Measurements from ENCODE around the gene RGS6. TPM values are rescaled to one million over a fixed set of nuclear protein-coding genes. Genes with fewer than 3 reads are reported as not detected.

Gene RGS6
- polyA plus RNA-seq, 4 donors = 1.1 to 11.3 (median 1.3) TPM

DNA sequence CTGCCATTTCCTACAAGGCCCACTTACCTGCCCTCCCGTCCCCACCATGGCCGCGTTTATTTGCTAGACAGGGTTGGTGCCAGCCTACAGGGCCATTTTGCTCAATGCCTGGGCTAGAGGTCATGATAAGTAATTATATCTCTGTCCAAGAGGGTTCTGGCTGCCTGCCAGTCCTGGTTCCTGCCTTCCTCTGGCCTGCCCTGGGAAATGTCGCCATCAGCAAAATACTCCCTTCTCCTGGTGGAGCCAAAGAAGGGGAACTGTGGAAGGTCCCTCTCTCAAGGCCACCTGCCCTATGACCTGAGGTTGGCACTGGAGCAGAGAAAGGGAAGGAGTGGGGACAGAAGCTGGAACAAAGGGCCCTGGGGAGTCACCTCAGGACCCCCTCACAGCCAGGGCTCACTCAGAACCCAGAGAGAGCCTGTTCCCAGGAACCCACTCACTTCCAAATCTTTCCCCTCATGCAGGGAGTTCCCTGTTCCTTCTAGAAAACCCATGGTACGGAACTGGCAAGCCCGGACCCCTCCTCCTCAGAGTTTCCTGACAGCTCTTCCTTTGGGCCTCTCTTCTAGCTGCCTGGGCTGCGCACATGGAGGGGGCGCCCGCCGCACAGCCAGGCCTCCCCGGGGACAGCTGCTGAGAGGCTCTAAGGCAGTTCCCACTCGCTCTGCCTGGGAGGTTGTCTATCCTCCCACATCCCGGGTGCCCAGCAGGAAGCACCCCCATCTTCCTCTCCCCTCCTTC, 681.2 kb downstream of the RGS6 start:
- no peak for DNase-seq (ENCODE audit: low read depth in 4 of 4, low spot score in 3 of 4)

DNA sequence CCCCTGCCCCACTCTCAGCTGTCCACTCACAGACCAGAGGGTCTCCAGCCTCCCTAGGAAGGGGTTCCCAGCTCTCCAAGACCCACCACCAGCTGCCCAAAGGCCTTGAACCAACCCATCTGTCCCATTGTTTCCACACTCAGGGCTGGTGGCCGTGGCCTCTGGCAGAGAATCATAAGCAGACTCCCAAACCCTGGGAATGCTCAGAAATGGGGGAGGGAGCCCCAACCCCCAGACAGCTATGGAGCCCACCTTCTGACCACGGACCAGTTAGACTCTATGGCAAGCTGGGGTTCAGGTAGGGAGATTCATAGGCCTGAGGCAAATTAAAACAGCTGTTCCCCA, 681.7 kb downstream of the RGS6 start:
- DNase-seq (ENCODE audit: low read depth in 4 of 4, low spot score in 3 of 4) = no peak

DNA sequence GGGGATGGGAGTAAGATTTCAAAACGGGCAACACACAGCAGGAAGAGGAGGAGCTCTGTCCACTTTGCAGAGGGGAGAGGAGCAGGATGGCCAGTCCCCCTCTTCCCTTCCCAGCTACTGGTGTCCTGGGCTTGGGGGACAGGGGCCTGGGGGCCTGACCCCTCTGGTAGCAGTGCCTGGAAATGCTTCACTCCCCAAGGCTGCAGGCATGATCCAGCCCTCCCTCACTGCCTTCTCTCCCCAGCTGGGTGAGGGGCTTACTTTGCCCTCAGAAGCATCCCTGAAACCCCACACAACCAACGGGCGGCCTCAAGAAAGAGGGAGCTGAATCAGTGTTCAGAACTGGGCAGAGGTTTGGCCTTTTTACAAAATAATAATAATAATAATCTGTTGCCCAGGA, 682.1 kb downstream of the RGS6 start:
- DNase-seq (ENCODE audit: low read depth in 4 of 4, low spot score in 3 of 4) = no peak

DNA sequence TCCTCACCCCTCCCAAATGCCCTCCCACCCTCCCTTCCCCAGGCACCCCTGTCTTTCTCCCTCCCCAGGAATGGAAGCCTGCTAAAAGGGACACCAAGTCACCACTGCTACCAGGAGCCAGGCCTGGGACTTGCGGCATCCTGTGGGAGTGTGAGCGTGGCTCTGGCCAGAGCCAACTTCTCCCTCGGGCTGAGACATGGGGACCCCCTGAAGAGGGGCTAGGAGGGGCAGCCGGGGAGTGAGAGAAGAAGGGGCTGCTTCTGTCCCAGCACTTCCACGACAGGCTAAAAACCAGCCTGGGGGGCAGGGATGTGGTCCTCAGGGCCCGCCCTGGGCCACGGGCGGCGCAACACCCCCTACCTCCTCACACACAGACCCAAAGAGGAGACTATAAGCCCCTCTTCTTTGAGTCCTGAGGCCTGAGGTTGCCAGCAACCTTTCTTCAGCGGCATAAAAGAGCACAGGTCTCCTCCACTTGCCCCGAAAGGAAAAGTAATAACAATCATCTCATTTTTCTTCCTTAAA, 682.7 kb downstream of the RGS6 start:
- no peak for DNase-seq (ENCODE audit: low read depth in 4 of 4, low spot score in 3 of 4)

DNA sequence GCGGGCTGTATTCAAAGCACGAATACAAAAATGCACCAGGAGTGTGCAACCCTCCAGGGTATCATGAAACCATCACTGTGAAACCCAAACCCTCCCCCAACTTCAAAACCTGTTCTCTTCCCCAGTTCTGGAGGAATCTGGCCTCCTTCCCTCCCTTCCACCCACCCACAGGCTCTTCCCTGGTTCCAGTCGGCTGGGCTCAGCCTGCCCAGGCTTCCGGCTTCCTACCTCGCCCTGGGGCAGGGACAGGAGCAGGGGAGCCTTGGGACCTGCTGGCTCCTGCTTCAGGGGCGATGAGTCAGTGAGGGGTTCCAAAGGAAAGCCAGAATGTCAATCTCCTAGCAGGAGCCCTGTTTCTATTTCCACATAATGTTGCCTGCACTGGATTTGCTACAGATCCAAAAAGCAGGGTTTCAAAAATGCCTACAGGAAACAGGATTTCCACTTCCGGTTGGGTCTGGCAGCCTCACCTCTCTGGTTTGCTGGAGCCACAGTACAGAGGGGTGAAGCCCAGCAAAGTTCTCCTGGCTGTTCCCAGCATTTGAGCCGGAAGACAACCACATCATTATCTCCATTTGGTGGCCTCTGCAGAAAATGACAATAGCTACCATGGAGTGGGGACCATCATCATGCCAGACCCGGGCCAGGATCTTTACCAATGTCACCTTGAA, 683.4 kb downstream of the RGS6 start:
- DNase-seq (ENCODE audit: low read depth in 4 of 4, low spot score in 3 of 4) = no peak
